ENCODE results near the gene IFI30.

IFI30 gene

DNA sequence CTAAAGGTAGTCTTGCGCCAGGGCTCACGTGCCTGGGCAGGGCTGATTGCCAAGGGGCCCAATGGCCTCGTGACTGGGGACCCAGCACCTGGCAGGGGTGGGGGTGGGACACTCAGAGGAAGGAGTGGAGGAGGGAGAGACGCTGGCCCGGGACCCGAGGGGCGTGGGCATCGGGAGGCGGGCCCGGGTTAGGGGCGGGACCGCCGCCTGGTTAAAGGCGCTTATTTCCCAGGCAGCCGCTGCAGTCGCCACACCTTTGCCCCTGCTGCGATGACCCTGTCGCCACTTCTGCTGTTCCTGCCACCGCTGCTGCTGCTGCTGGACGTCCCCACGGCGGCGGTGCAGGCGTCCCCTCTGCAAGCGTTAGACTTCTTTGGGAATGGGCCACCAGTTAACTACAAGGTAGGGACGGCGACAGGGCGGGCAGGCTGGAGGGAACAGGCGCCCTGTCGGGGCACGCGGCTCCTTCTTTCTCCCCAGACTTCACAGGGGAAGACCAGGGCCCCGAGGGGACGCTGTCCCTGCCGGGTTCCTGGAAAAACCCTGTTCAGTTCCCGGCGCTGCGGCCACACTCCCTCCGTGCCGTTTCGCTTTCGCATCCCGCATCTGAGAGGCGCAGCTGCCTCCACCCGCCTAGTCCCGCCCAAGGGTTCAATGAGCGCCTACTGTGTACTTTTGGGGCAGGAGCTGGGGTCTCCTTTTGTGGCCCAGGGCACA is at the start of gene IFI30:
TSS of gene IFI30 (plus strand) at position 242 of the 717 bp plus-strand sequence. CDS start at position 271, 29 bp downstream.
- in situ Hi-C loops (cut with MboI; ENCODE audit: low pct_unique_long_range_greater_than_20kb, low sequenced_read_pairs, unreplicated experiment), result no loop called here
- peak; percentile 86 for DNase-seq (ENCODE audit: low spot score)
- TF ChIP-seq, protein P1, sequence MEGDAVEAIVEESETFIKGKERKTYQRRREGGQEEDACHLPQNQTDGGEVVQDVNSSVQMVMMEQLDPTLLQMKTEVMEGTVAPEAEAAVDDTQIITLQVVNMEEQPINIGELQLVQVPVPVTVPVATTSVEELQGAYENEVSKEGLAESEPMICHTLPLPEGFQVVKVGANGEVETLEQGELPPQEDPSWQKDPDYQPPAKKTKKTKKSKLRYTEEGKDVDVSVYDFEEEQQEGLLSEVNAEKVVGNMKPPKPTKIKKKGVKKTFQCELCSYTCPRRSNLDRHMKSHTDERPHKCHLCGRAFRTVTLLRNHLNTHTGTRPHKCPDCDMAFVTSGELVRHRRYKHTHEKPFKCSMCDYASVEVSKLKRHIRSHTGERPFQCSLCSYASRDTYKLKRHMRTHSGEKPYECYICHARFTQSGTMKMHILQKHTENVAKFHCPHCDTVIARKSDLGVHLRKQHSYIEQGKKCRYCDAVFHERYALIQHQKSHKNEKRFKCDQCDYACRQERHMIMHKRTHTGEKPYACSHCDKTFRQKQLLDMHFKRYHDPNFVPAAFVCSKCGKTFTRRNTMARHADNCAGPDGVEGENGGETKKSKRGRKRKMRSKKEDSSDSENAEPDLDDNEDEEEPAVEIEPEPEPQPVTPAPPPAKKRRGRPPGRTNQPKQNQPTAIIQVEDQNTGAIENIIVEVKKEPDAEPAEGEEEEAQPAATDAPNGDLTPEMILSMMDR (IDR thresholded peaks at IDR 0.05; ENCODE audit: extremely low read depth, insufficient read depth, missing control alignments), result no peak

DNA sequence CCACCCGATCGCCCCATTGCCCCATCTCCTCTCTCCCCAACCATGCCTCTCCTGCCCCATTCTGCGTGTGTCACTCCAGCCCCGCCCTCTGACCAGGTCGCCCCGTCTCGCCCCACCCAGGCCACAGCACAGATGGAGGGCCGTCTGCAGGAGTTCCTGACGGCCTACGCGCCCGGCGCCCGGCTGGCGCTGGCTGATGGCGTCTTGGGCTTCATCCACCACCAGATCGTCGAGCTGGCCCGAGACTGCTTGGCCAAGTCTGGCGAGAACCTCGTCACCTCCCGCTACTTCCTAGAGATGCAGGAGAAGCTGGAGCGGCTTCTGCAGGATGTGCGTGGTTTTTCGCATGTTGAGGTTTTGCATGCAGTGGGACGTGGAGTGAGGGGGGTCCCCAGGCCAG is 49.8 kb upstream of the IFI30 start:
- in situ Hi-C loops (cut with MboI; ENCODE audit: low pct_unique_long_range_greater_than_20kb, low sequenced_read_pairs, unreplicated experiment), result no loop called here
- DNase-seq (ENCODE audit: low spot score), result no peak
- TF ChIP-seq, protein P1 (IDR thresholded peaks at IDR 0.05; ENCODE audit: extremely low read depth, insufficient read depth, missing control alignments), result no peak

DNA sequence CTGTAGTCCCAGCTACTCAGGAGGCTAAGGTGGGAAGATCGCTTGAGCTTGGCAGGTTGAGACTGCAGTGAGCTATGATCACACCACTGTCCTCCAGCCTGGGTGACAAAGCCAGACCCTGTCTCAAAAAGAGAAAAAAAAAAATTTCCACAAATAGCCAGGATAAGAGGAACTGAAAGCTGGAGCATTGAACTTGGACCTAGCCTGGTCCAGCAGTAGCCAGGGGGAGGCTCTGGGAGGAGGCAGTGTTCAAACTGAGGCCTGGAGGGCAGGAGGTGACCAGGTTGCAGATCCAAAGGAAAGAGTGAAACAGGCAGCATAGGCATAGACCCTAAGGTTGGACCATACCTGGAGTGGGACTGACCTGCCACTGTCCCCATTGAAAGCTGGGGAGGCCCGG is 47.5 kb upstream of the IFI30 start:
- TF ChIP-seq, protein P1 (IDR thresholded peaks at IDR 0.05; ENCODE audit: extremely low read depth, insufficient read depth, missing control alignments), result no peak
- in situ Hi-C loops (cut with MboI; ENCODE audit: low pct_unique_long_range_greater_than_20kb, low sequenced_read_pairs, unreplicated experiment), result no loop called here
- no peak for DNase-seq (ENCODE audit: low spot score)

DNA sequence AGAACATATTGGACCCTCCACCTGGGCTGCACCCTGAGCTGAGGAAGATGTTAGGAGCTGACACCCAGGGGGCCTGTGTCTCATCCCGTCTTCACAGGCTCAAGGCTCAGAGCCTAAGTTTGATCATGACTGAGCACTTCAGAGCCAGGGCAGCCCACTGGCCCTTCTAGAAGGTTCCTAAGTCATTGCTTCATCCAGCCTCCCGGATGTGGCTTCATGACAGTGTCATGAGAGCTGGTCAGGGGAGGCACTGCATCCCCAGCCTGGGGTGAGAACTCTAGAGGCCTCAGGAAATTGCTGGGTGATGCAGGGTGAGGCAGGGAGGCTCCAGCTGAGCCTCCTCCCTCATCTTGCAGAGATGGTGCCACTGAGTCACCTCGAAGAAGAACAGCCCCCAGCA is 45.6 kb upstream of the IFI30 start:
- DNase-seq (ENCODE audit: low spot score), result no peak

DNA sequence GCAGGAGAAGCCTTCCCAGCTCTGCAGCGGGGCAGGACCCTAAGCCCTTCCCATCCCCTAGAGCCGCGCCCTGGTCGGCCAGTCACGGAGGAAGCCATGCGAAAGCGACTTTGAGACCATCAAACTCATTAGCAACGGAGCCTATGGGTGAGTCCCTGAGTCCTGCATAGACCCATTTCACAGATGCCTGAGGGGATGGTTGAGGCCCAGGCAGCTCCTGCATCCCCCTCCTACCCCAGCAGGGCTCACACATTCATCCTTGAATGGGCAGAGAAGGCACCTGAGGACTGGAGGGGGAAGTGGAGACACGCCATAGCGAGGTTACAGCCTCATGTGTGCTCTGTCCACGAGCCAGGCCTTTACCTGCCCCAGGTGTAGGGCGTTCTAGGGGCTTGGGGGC is 44.8 kb upstream of the IFI30 start:
- no peak for DNase-seq (ENCODE audit: low spot score)
- TF ChIP-seq, protein P1 (IDR thresholded peaks at IDR 0.05; ENCODE audit: extremely low read depth, insufficient read depth, missing control alignments), result no peak
- in situ Hi-C loops (cut with MboI; ENCODE audit: low pct_unique_long_range_greater_than_20kb, low sequenced_read_pairs, unreplicated experiment), result no loop called here

More for the DNA sequence above, 45.6 kb upstream of the IFI30 start:
- in situ Hi-C loops (cut with MboI; ENCODE audit: low pct_unique_long_range_greater_than_20kb, low sequenced_read_pairs, unreplicated experiment), result no loop called here
- TF ChIP-seq, protein P1 (IDR thresholded peaks at IDR 0.05; ENCODE audit: extremely low read depth, insufficient read depth, missing control alignments), result no peak

DNA sequence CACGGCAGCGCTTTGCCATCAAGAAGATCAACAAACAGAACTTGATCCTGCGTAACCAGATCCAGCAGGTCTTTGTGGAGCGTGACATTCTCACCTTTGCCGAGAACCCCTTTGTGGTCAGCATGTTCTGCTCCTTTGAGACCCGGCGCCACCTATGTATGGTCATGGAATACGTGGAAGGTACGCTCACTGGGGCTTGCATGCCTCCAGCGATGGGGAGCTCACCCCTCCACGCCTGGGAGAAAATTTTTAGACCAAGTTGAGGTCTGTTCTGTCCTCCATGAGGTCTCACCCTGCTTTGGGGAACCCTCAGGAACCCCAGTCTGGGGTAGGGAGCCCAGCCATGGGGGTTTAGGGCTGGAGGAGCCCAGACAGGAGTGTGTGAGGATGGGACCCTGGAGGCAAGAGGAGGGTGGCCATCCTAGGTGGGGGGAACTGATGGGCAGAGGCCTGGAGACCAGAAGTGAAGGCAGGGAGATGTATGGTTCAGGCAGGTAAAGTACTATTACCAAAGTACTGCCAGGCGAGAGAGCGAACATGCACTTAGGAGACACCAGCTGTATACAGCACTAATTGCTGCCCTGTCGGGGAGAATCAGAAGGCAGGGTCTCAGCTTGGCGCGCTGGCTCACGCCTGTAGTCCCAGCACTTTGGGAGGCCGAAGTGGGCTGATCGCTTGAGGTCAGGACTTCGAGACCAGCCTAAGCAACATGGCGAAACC is 42.9 kb upstream of the IFI30 start:
- TF ChIP-seq, protein P1 (IDR thresholded peaks at IDR 0.05; ENCODE audit: extremely low read depth, insufficient read depth, missing control alignments), result no peak
- in situ Hi-C loops (cut with MboI; ENCODE audit: low pct_unique_long_range_greater_than_20kb, low sequenced_read_pairs, unreplicated experiment), result no loop called here
- DNase-seq (ENCODE audit: low spot score), result no peak
